HCT116 (cell line): ENCODE data around the gene PYROXD2. TPM values are rescaled to one million over a fixed set of nuclear protein-coding genes. Genes with fewer than 3 reads are reported as not detected.

Source experiments
- ATAC-seq: fragments of 200-7000 bp; cut with Tn5 transposase; 2 replicates; pipeline ENCODE4 v1.9.1; 2020; ENCODE audit warnings: mild to moderate bottlenecking, moderate library complexity
- BruUV-seq: library from RNA; stranded (reverse); fragments of 400-500 nt; replicated peaks from 2 replicates; lab custom pipeline; 2021; lab: Mats Ljungman, UMichigan
- CTCF ChIA-PET: fragments of 300-600 bp; sonication (Branson Sonifier 250); formaldehyde crosslinking; loops from one replicate; lab custom pipeline; 2021; ENCODE audit warnings: antibody characterized with exemption; lab: Charles Lee
- POLR2A ChIA-PET: fragments of 300-600, 350-600 bp; sonication (Branson Sonifier 250); formaldehyde crosslinking; loops from one replicate; lab custom pipeline; 2021; ENCODE audit warnings: antibody characterized with exemption; lab: Charles Lee
- RAD21 ChIA-PET, 2 experiments: fragments of 300-600 bp; sonication (Branson Sonifier 250); formaldehyde crosslinking; loops; one replicate each; lab custom pipeline; 2023; ENCODE audit warnings: low total read pairs in 2 of 2; ENCODE audit not compliant: uncharacterized antibody in 2 of 2, unreplicated experiment in 2 of 2, low non-redundant PET in 1 of 2; lab: Charles Lee
- DNase-seq: peaks from one replicate; pipeline ENCODE4 v3.0.0-alpha.2; 2010; ENCODE audit warnings: low read depth, low spot score
- H2AFZ ChIP-seq: fragments of 200-600 bp; shearing (Covaris generic), sonication (generic); 2 replicates; pipeline ENCODE4 v1.6.1; 2017; ENCODE audit warnings: low read depth, mixed run types, mixed read lengths, antibody characterized with exemption, low read length; ENCODE audit not compliant: poor library complexity, severe bottlenecking
- H3K27ac ChIP-seq: 2 replicates; pipeline ENCODE4 v1.5.1; 2012; ENCODE audit warnings: low read depth, low read length
- H3K27me3 ChIP-seq: fragments of 200-600 bp; sonication (generic); 2 replicates; pipeline ENCODE4 v1.6.1; 2016; ENCODE audit warnings: mixed run types, low read length, mixed read lengths; ENCODE audit not compliant: insufficient read depth
- H3K36me3 ChIP-seq, 2 experiments: fragments of 200-500 bp in 1 of 2; fragments of 200-600 bp in 1 of 2; sonication (Bioruptor generic) in 1 of 2; sonication (generic) in 1 of 2; 2 replicates each; pipeline versions ENCODE4 v1.5.1 to v1.6.1; 2014 to 2016; ENCODE audit warnings: low read length in 2 of 2, inconsistent platforms in 1 of 2, mixed read lengths in 1 of 2, mixed run types in 1 of 2; ENCODE audit not compliant: insufficient read depth in 2 of 2, control insufficient read depth in 1 of 2
- H3K4me1 ChIP-seq, 2 experiments: fragments of 200-600 bp in 1 of 2; sonication (generic) in 1 of 2; 2 replicates each; pipeline versions ENCODE4 v1.5.1 to v1.6.1; 2012 to 2017; ENCODE audit warnings: low read length in 2 of 2, inconsistent platforms in 1 of 2, mild to moderate bottlenecking in 1 of 2, mixed read lengths in 1 of 2, mixed run types in 1 of 2, moderate library complexity in 1 of 2; ENCODE audit not compliant: insufficient read depth in 2 of 2, control insufficient read depth in 1 of 2
- H3K4me2 ChIP-seq: fragments of 200-600 bp; sonication (generic); 2 replicates; pipeline ENCODE4 v1.6.1; 2017; ENCODE audit warnings: mixed run types, low read length, mixed read lengths
- H3K4me3 ChIP-seq, 2 experiments: fragments of 200-600 bp in 1 of 2; sonication (generic) in 1 of 2; replicated peaks in 1 of 2; 2 replicates each; pipeline ENCODE4 v1.5.1; 2011 to 2016; ENCODE audit warnings: low read length in 2 of 2, control low read depth in 1 of 2, low read depth in 1 of 2, mild to moderate bottlenecking in 1 of 2, mixed read lengths in 1 of 2, mixed run types in 1 of 2
- H3K79me2 ChIP-seq: fragments of 200-600 bp; sonication (generic); 2 replicates; pipeline ENCODE4 v1.6.1; 2017; ENCODE audit warnings: mild to moderate bottlenecking, mixed run types, low read length, moderate library complexity, mixed read lengths; ENCODE audit not compliant: insufficient read depth
- H3K9ac ChIP-seq: fragments of 200-600 bp; sonication (generic); 2 replicates; pipeline ENCODE4 v1.6.1; 2016; ENCODE audit warnings: low read length, mixed read lengths
- H3K9me2 ChIP-seq: fragments of 200-600 bp; sonication (generic), shearing (Covaris generic); 2 replicates; pipeline ENCODE4 v1.6.1; 2017; ENCODE audit warnings: mixed run types, mild to moderate bottlenecking, moderate library complexity; ENCODE audit not compliant: insufficient read depth
- H3K9me3 ChIP-seq, 2 experiments: fragments of 200-500 bp in 1 of 2; fragments of 200-600 bp in 1 of 2; sonication (Bioruptor generic) in 1 of 2; sonication (generic) in 1 of 2; 2 replicates each; pipeline ENCODE4 v1.6.1; 2014 to 2017; ENCODE audit warnings: low read length in 2 of 2, mixed read lengths in 2 of 2, inconsistent platforms in 1 of 2, low read depth in 1 of 2, mild to moderate bottlenecking in 1 of 2, mixed run types in 1 of 2, moderate library complexity in 1 of 2; ENCODE audit not compliant: control insufficient read depth in 1 of 2, insufficient read depth in 1 of 2
- H4K20me1 ChIP-seq: fragments of 200-600 bp; sonication (generic), shearing (Covaris generic); 2 replicates; pipeline ENCODE4 v1.6.1; 2017; ENCODE audit warnings: mixed run types, mild to moderate bottlenecking, moderate library complexity; ENCODE audit not compliant: insufficient read depth
- ATF3 ChIP-seq: IDR thresholded peaks from 2 replicates; pipeline ENCODE4 v1.6.1; 2012
- CBX3 ChIP-seq: IDR thresholded peaks from 2 replicates; pipeline ENCODE4 v1.6.1; 2012; ENCODE audit warnings: low read depth
- CEBPB ChIP-seq: IDR thresholded peaks from 2 replicates; pipeline ENCODE4 v1.6.1; 2012; ENCODE audit warnings: low read depth
- EGR1 ChIP-seq: IDR thresholded peaks from 2 replicates; pipeline ENCODE4 v1.6.1; 2012; ENCODE audit warnings: low read depth
- ELF1 ChIP-seq: IDR thresholded peaks from 2 replicates; pipeline ENCODE4 v1.6.1; 2012; ENCODE audit warnings: low read depth, borderline replicate concordance
- EZH2 ChIP-seq: fragments of 200-600 bp; sonication (generic); IDR thresholded peaks from 2 replicates; pipeline ENCODE4 v1.6.1; 2017; ENCODE audit warnings: antibody characterized with exemption, mixed run types
- EZH2phosphoT487 ChIP-seq: fragments of 200-600 bp; IDR thresholded peaks from 2 replicates; pipeline ENCODE4 v1.6.1; 2018; ENCODE audit warnings: antibody characterized with exemption, borderline replicate concordance
- FOSL1 ChIP-seq: IDR thresholded peaks from 2 replicates; pipeline ENCODE4 v1.6.1; 2012; ENCODE audit warnings: low read depth
- JUND ChIP-seq: IDR thresholded peaks from 2 replicates; pipeline ENCODE4 v1.6.1; 2012
- MAX ChIP-seq: IDR thresholded peaks from 2 replicates; pipeline ENCODE4 v1.6.1; 2012
- RAD21 ChIP-seq: IDR thresholded peaks from 2 replicates; pipeline ENCODE4 v1.6.1; 2012; ENCODE audit warnings: low read depth, mild to moderate bottlenecking
- REST ChIP-seq: IDR thresholded peaks from 2 replicates; pipeline ENCODE4 v1.6.1; 2012; ENCODE audit warnings: low read depth
- SIN3A ChIP-seq: IDR thresholded peaks from 2 replicates; pipeline ENCODE4 v1.6.1; 2012; ENCODE audit warnings: low read depth
- SP1 ChIP-seq: IDR thresholded peaks from 2 replicates; pipeline ENCODE4 v1.6.1; 2012; ENCODE audit warnings: low read depth
- SRF ChIP-seq: IDR thresholded peaks from 2 replicates; pipeline ENCODE4 v1.6.1; 2012; ENCODE audit warnings: low read depth
- TCF7L2 ChIP-seq: IDR thresholded peaks from 2 replicates; pipeline ENCODE4 v1.7.0; 2011; ENCODE audit warnings: borderline replicate concordance, inconsistent platforms; ENCODE audit not compliant: insufficient read depth, insufficient read length; ENCODE audit errors: extremely low read depth
- YY1 ChIP-seq: IDR thresholded peaks from 2 replicates; pipeline ENCODE4 v1.6.1; 2011; ENCODE audit warnings: low read length, low read depth, moderate library complexity, mild to moderate bottlenecking; ENCODE audit not compliant: insufficient replicate concordance; ENCODE audit errors: extremely low read depth
- ZFX ChIP-seq: fragments of 450-650 bp; IDR thresholded peaks from 2 replicates; pipeline ENCODE4 v1.6.1; 2017
- ZNF274 ChIP-seq: fragments of 200-500 bp; sonication (Bioruptor generic); IDR thresholded peaks from 2 replicates; pipeline ENCODE4 v1.6.1; 2014; ENCODE audit warnings: mild to moderate bottlenecking, low read depth, low read length, inconsistent platforms
- intact Hi-C: fragments of 100-400 bp; cut with micrococcal nuclease; formaldehyde crosslinking; loops from 2 replicates; pipeline ENCODE4 v1.10.0; 2022
- total RNA-seq: library from RNA; stranded (reverse); gene quantifications from one replicate; pipeline ENCODE4 v1.2.1, GENCODE V29; 2021; ENCODE audit not compliant: unreplicated experiment
- TF ChIP-seq, protein P1 (sequence below), 3 experiments: fragments of 200-600 bp in 1 of 3; sonication (generic) in 1 of 3; IDR thresholded peaks in 2 of 3; conservative IDR thresholded peaks in 1 of 3; 2 replicates each; pipeline ENCODE4 v1.5.1; 2012 to 2017; ENCODE audit warnings: low read depth in 2 of 3, low read length in 2 of 3, antibody characterized with exemption in 1 of 3, borderline replicate concordance in 1 of 3, control low read depth in 1 of 3, mild to moderate bottlenecking in 1 of 3, mixed read lengths in 1 of 3, mixed run types in 1 of 3, moderate library complexity in 1 of 3; ENCODE audit not compliant: insufficient read depth in 1 of 3

PYROXD2 gene
- total RNA-seq, 1 experiment from 2014 or later, result 14.2 TPM

DNA sequence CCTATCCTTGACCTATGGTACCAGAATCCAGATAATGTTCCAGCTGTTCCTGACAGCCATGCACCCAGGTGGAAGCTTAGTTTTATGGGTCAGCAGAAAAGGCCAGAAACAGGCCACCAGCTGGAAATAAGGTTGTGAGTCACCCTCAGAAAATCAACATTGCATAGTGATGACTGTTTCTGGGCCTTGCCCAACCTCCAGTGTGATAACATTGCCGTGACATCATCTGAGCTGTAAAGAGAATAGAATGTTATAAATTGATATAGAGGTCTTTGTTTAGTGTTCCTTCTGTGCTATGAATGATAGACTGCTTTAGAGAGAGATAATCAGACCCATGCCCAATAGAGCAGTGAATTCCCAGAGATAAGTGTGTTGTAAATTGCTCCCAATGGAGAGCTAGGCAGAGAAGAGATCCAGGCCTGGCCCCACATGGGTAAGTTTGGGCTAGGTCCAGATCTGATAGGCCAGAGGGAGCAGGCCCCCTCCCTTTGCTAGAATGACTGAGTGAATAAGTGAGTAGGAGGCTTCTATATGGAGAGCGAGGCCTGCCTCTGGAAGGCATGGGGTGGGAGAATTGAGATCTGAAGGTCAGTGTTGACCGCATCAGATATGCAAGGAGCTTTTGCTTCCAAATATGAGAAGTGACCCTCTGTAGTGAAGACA, 46.0 kb upstream of the PYROXD2 start:
- Histone ChIP-seq H2AFZ (peak overlapping the region; percentile 33), H3K4me3 (no peak overlapping the region), H3K79me2 (no peaks in the 10 kb centered on the region), H3K9me2 (no peaks in the 10 kb centered on the region), H3K9ac (no peak overlapping the region), H3K36me3 (no peaks in the 10 kb centered on the region), H3K4me2 (peak overlapping the region; percentile 51), H3K9me3 (no peaks in the 10 kb centered on the region), H3K27ac (no peak overlapping the region), H3K27me3 (no peaks in the 10 kb centered on the region; the same call in 1 of the 2 replicates), H3K4me1 (peaks cover 11 to 14% of the 10 kb centered on the region in 2 experiments), H4K20me1 (no peaks in the 10 kb centered on the region)
- POLR2A ChIA-PET, result interaction anchor here (1.3 to 1.4 kb wide), 2 partner anchors 15 to 46 kb away, joined by 3 to 5 read pairs; partner anchors contain the start of gene PYROXD2
- BruUV-seq, result no TSS peak
- ATAC-seq, result peak; percentile 88
- peak; percentile 75 for DNase-seq
- RAD21 ChIA-PET, result interaction anchor here in 1 of 2 experiments (0.6 kb wide), 1 partner anchor 162 kb away, joined by 3 read pairs; no protein-coding TSS in a partner anchor
- intact Hi-C loops, result loop anchor here (10.0 kb wide), 1 partner anchor 914 kb away; no protein-coding TSS in a partner anchor
- CTCF ChIA-PET, result interaction anchor here (1.2 to 1.9 kb wide), 3 partner anchors 35 to 786 kb away, joined by 3 to 7 read pairs (median 3); no protein-coding TSS in a partner anchor
- TF ChIP-seq EGR1, result 0 out of 2 replicates have a peak, but pooled peaks have one; percentile 13
- TF ChIP-seq CEBPB, result peak; percentile 98
- no peak for TF ChIP-seq REST
- TF ChIP-seq JUND, result peak; percentile 100
- TF ChIP-seq ATF3, result peak; percentile 93
- TF ChIP-seq, protein P1, sequence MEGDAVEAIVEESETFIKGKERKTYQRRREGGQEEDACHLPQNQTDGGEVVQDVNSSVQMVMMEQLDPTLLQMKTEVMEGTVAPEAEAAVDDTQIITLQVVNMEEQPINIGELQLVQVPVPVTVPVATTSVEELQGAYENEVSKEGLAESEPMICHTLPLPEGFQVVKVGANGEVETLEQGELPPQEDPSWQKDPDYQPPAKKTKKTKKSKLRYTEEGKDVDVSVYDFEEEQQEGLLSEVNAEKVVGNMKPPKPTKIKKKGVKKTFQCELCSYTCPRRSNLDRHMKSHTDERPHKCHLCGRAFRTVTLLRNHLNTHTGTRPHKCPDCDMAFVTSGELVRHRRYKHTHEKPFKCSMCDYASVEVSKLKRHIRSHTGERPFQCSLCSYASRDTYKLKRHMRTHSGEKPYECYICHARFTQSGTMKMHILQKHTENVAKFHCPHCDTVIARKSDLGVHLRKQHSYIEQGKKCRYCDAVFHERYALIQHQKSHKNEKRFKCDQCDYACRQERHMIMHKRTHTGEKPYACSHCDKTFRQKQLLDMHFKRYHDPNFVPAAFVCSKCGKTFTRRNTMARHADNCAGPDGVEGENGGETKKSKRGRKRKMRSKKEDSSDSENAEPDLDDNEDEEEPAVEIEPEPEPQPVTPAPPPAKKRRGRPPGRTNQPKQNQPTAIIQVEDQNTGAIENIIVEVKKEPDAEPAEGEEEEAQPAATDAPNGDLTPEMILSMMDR (IDR thresholded peaks at IDR 0.05 in 2 of 3, conservative IDR thresholded peaks at IDR 0.05 in 1 of 3; ENCODE audit: borderline replicate concordance in 1 of 3, insufficient read depth in 1 of 3, low read depth in 2 of 3, low read length in 2 of 3), result no peak
- TF ChIP-seq CBX3, result peak; percentile 69; the same call in 1 of the 2 replicates
- TF ChIP-seq RAD21, result no peak
- TF ChIP-seq EZH2phosphoT487, result no peak
- peak; percentile 74; the same call in 1 of the 2 replicates for TF ChIP-seq SRF
- TF ChIP-seq MAX, result peak; percentile 43; the same call in 1 of the 2 replicates
- TF ChIP-seq YY1, result peak; percentile 35
- TF ChIP-seq ZNF274, result no peak
- TF ChIP-seq SP1, result peak; percentile 93
- peak; percentile 26; the same call in 1 of the 2 replicates for TF ChIP-seq ZFX
- peak; percentile 97 for TF ChIP-seq SIN3A
- TF ChIP-seq EZH2, result no peak
- TF ChIP-seq FOSL1, result peak; percentile 99
- no peak for TF ChIP-seq ELF1
- TF ChIP-seq TCF7L2, result no peak
